ENCODE results near the gene ATP2A1. TPM values are rescaled to one million over a fixed set of nuclear protein-coding genes. Genes with fewer than 3 reads are reported as not detected.
"Not testable (repeated sequence)": the region's sequence is repeated elsewhere in the genome, so short reads cannot be mapped to it uniquely, and the experiment has no call there.

ATP2A1 gene
- total RNA-seq, 1 donor from 2014 or later, result not detected

DNA sequence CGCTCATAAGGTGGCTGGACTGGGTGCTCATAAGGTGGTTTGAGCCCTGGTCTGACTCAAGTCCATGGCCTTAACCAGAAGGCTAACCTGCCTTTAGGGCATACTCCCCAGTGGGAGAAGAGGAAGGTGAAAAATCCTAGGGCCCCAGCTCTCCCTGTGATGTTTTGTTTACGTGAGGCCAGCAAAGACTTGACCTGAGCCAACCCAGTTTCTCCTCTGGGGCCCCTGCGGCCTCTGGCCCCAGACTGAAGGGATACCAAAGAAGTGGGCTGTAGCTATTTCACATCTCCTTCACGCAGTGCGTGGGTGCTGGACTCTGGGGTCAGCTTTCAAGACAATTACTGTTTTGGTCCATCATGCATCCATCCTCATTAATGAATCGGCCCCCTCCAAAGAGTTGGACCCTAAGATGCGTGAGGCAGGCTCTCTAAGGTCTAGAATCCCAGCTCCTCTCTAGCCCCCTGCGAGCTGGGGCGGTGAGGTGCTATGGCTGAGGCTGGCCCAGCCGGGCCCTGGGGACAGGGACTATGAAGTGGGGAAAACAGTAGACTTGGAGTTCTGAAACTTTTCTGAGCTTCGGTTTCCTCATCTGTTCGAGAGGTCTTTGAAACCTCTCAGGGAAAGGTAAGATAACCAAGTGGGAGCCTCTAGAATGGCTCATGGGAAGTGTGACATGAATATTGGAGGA, 13.1 kb upstream of the ATP2A1 start:
- H3K4me3 ChIP-seq, result no peak overlapping the region
- H3K27ac ChIP-seq, result no peak overlapping the region
- intact Hi-C loops (cut with DNase I), result no loop called here
- H3K9me3 ChIP-seq, result no peaks in the 10 kb centered on the region
- H3K27me3 ChIP-seq, result no peaks in the 10 kb centered on the region
- peaks cover 0 to 36% of the 10 kb centered on the region in 2 donors for H3K36me3 ChIP-seq
- DNase-seq (ENCODE audit: extremely low spot score in 2 of 2), result no peak
- peaks cover 36% of the 10 kb centered on the region for H3K4me1 ChIP-seq
- TF ChIP-seq CTCF (IDR thresholded peaks at IDR 0.05) (no peak), POLR2AphosphoS5 (IDR thresholded peaks at IDR 0.05; ENCODE audit: insufficient read depth in 1 of 2, low read depth in 1 of 2) (no peak), POLR2A (IDR thresholded peaks at IDR 0.05) (no peak)

DNA sequence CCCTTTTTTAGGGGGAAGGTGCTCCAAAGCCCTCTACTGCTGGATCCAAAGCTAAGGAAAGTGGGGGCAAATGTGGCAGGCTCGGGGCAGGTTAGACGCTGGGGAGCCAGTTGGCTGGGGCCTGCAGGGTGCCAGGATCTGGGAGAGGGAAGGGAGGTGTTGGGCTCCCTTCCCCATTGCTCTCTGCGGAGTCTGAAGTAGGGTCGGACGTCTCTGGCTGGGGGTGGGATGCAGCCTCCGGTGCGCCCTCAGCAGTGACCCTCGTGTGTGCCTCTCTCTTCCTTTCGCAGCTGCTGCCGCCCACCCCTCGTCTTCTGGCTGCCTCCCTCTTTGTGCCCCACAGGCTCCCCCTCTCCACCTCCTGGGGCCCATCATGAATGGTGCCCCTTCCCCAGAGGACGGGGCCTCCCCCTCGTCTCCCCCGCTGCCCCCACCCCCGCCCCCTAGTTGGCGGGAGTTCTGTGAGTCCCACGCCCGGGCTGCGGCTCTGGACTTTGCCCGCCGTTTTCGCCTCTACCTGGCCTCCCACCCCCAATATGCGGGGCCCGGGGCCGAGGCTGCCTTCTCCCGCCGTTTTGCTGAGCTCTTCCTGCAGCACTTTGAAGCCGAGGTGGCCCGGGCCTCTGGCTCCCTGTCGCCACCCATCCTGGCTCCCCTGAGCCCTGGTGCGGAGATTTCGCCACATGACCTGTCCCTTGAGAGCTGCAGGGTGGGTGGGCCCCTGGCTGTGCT, 12.4 kb upstream of the ATP2A1 start:
- Histone ChIP-seq H3K9me3 (no peaks in the 10 kb centered on the region), H3K36me3 (peaks cover 0 to 43% of the 10 kb centered on the region in 2 donors), H3K27me3 (no peaks in the 10 kb centered on the region), H3K4me3 (no peak overlapping the region), H3K27ac (no peak overlapping the region), H3K4me1 (peaks cover 36% of the 10 kb centered on the region)
- DNase-seq (ENCODE audit: extremely low spot score in 2 of 2), result no peak
- intact Hi-C loops (cut with DNase I), result no loop called here
- no peak for TF ChIP-seq POLR2A (IDR thresholded peaks at IDR 0.05)
- TF ChIP-seq POLR2AphosphoS5 (IDR thresholded peaks at IDR 0.05; ENCODE audit: insufficient read depth in 1 of 2, low read depth in 1 of 2), result no peak
- no peak for TF ChIP-seq CTCF (IDR thresholded peaks at IDR 0.05)

DNA sequence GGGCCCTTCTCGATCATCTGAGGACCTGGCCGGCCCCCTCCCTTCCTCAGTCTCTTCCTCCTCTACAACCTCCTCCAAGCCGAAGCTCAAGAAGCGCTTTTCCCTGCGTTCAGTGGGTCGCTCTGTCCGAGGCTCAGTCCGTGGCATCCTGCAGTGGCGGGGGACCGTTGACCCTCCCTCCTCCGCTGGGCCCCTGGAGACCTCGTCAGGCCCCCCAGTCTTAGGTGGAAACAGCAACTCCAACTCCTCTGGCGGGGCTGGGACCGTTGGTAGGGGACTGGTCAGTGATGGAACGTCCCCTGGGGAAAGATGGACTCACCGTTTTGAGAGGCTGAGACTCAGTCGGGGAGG, 11.9 kb upstream of the ATP2A1 start:
- intact Hi-C loops (cut with DNase I), result no loop called here
- no peak for TF ChIP-seq POLR2AphosphoS5 (IDR thresholded peaks at IDR 0.05; ENCODE audit: insufficient read depth in 1 of 2, low read depth in 1 of 2)
- TF ChIP-seq POLR2A (IDR thresholded peaks at IDR 0.05), result no peak
- no peak for TF ChIP-seq CTCF (IDR thresholded peaks at IDR 0.05)
- Histone ChIP-seq H3K27me3 (no peaks in the 10 kb centered on the region), H3K36me3 (peaks cover 0 to 49% of the 10 kb centered on the region in 2 donors), H3K9me3 (no peaks in the 10 kb centered on the region), H3K4me1 (peaks cover 36% of the 10 kb centered on the region), H3K27ac (no peak overlapping the region), H3K4me3 (no peak overlapping the region)
- no peak for DNase-seq (ENCODE audit: extremely low spot score in 2 of 2)

- Histone ChIP-seq H3K27me3 (no peaks in the 10 kb centered on the region), H3K9me3 (no peaks in the 10 kb centered on the region), H3K4me3 (no peak overlapping the region), H3K27ac (no peak overlapping the region), H3K36me3 (peaks cover 0 to 57% of the 10 kb centered on the region in 2 donors), H3K4me1 (peaks cover 30% of the 10 kb centered on the region)
- DNase-seq (ENCODE audit: extremely low spot score in 2 of 2), result no peak
- TF ChIP-seq POLR2AphosphoS5 (IDR thresholded peaks at IDR 0.05; ENCODE audit: insufficient read depth in 1 of 2, low read depth in 1 of 2), result no peak
- no peak for TF ChIP-seq CTCF (IDR thresholded peaks at IDR 0.05)
- no peak for TF ChIP-seq POLR2A (IDR thresholded peaks at IDR 0.05)
- intact Hi-C loops (cut with DNase I), result no loop called here
These were observed 11.0 kb upstream of the ATP2A1 start for GRCh38 chr16:28867241-28867640.

GRCh38 chr16:28867646-28868045, 10.6 kb upstream of the ATP2A1 start:
- DNase-seq (ENCODE audit: extremely low spot score in 2 of 2); H3K27ac ChIP-seq; H3K27me3 ChIP-seq; intact Hi-C loops (cut with DNase I); H3K9me3 ChIP-seq; H3K4me3 ChIP-seq: not testable (repeated sequence)
- peaks cover 0 to 61% of the 10 kb centered on the region in 2 donors for H3K36me3 ChIP-seq
- peaks cover 26% of the 10 kb centered on the region for H3K4me1 ChIP-seq

Data from vagina (tissue), 2 donors.